AG09319 (cell line): ENCODE measurements around the gene SLC44A4.

Experiments used
- DNase-seq: peaks from one replicate; pipeline ENCODE4 v3.0.0-alpha.2; 2010; ENCODE audit warnings: low read depth; ENCODE audit errors: extremely low read depth
- CTCF ChIP-seq: IDR thresholded peaks from 2 replicates; pipeline ENCODE4 v1.5.1; 2011; ENCODE audit warnings: low read depth, mild to moderate bottlenecking, inconsistent platforms, low read length, moderate library complexity

The SLC44A4 gene

GRCh38 chr6:31888276-31889258 is 9.8 kb upstream of the SLC44A4 start:
- peak; percentile 74 for TF ChIP-seq CTCF
- DNase-seq, result no peak

GRCh38 chr6:31887173-31888007 is 8.6 kb upstream of the SLC44A4 start:
- no peak for DNase-seq
- no peak for TF ChIP-seq CTCF

GRCh38 chr6:31886541-31886991 is 7.8 kb upstream of the SLC44A4 start:
- DNase-seq, result no peak
- no peak for TF ChIP-seq CTCF

DNA sequence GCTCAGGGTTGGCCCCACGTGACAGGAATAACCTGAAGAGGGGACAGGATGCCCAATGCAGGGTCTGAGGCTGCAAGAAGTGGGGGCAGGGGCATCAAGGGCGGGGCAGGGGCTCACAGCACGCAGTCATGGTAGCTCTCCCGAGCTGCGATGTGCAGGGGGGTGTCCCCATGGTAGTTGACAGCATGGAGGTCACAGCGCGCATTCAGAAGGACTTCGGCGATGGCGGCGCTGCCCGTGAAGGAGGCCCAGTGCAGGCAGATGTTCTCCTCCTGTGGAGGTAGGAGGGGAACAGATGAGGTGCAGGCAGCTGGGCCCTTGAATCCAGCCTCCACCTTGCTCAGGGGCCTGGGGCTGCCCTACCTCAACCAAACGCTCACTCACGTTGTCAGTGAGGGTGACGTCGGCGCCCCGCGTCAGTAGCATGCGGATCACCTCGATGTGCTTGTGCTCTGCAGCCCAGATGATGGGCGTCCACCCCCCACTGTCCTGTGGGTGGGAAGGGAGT is 5.8 kb upstream of the SLC44A4 start:
- DNase-seq, result no peak
- no peak for TF ChIP-seq CTCF

DNA sequence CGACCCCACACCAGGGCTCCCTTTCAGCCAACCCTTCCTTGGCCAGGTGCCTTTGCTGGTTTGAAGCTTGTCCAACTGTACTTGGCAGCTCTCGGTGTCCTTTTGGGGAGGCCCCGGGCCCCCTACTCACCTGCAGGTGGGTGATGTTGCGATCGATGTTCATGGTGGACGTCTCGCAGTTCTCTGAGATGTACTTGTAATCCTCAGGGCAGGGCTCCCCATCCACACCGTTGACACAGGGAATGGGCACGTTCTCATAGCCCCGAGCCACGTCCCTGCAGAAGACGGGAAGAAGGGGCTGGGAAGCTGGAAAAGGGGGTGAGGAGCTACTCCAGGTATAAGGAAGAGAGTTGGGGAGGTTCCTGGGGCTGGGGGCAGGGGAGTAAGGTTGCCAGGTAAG is 4.9 kb upstream of the SLC44A4 start:
- no peak for DNase-seq
- no peak for TF ChIP-seq CTCF

DNA sequence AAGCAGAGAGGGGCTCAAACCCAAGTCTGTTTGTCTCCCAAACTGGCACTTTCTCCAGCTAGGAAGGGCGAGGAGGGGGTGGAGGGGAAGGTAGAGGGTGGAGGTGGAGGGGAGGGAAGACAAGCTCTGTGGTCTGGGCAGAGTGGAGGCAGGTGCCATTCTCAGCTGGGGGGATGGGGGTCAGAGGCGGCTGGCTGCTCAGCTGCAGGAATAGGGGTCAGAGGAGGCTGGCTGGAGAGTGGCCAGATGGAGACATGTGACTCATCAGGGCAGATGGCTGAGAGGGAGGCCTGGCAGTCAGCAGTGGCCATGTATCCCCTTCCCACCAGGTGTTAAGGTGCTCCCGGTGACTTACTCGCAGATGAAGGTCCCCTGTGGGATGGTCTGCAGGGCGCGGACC is 3.5 kb upstream of the SLC44A4 start:
- TF ChIP-seq CTCF, result no peak
- DNase-seq, result no peak
